GM12878 (cell line): ENCODE results near the gene YIF1B. TPM values are rescaled to one million over a fixed set of nuclear protein-coding genes. Genes with fewer than 3 reads are reported as not detected.

Experiments used
- ATAC-seq: fragments of 200-7000 bp; cut with Tn5 transposase; 3 replicates; pipeline ENCODE4 v1.9.1; 2020; ENCODE audit warnings: mild to moderate bottlenecking, moderate library complexity
- BruUV-seq: library from RNA; stranded (reverse); fragments of 400-500 nt; replicated peaks from 2 replicates; lab custom pipeline; 2021; lab: Mats Ljungman, UMichigan
- CTCF ChIA-PET: fragments of 300-600 bp; sonication (Branson Sonifier 250); formaldehyde crosslinking; extraction: SDS; loops from one replicate; lab custom pipeline; 2021; ENCODE audit warnings: inconsistent platforms; lab: Yijun Ruan, JAX
- POLR2A ChIA-PET: fragments of 350-600 bp; formaldehyde crosslinking; extraction: SDS; loops from one replicate; lab custom pipeline; 2021; ENCODE audit warnings: inconsistent platforms; lab: Charles Lee
- RAD21 ChIA-PET: fragments of 300-600 bp; sonication (Branson Sonifier 250); formaldehyde crosslinking; loops from one replicate; lab custom pipeline; 2023; ENCODE audit warnings: antibody characterized with exemption; ENCODE audit not compliant: unreplicated experiment; lab: Charles Lee
- SMC1A ChIA-PET: fragments of 300-600 bp; sonication (Branson Sonifier 250); formaldehyde crosslinking; loops from one replicate; lab custom pipeline; 2023; ENCODE audit not compliant: unreplicated experiment, uncharacterized antibody; lab: Charles Lee
- DNase-seq: peaks from one replicate; pipeline ENCODE4 v3.0.0-alpha.2; 2011; ENCODE audit warnings: low read depth, low spot score
- FAIRE-seq: peaks from 3 replicates; lab custom pipeline; 2011; peaks lifted over from hg19 to GRCh38; lab: Jason Lieb, UNC
- H2AFZ ChIP-seq: 2 replicates; pipeline ENCODE4 v1.6.0; 2011; ENCODE audit warnings: low read depth, low read length, control low read depth; ENCODE audit not compliant: control insufficient read depth
- H3K27ac ChIP-seq: 2 replicates; pipeline ENCODE4 v1.5.1; 2011; ENCODE audit warnings: control low read depth; ENCODE audit not compliant: control insufficient read depth, insufficient read depth
- H3K27me3 ChIP-seq, 2 experiments: replicated peaks in 1 of 2; 2 replicates each; pipeline versions ENCODE4 v1.6.0 to v1.6.1; 2011; ENCODE audit warnings: low read length in 1 of 2; ENCODE audit not compliant: control insufficient read depth in 2 of 2, insufficient read depth in 2 of 2
- H3K36me3 ChIP-seq, 2 experiments: 2 replicates each; pipeline ENCODE4 v1.5.1; 2011; ENCODE audit warnings: low read length in 1 of 2; ENCODE audit not compliant: control insufficient read depth in 2 of 2, insufficient read depth in 2 of 2
- H3K4me1 ChIP-seq: 2 replicates; pipeline ENCODE4 v1.6.1; 2011; ENCODE audit warnings: mild to moderate bottlenecking, low read length, moderate library complexity, mixed read lengths; ENCODE audit not compliant: control insufficient read depth, insufficient read depth
- H3K4me2 ChIP-seq: 2 replicates; pipeline ENCODE4 v1.6.0; 2011; ENCODE audit warnings: control low read depth; ENCODE audit not compliant: control insufficient read depth, insufficient read depth
- H3K4me3 ChIP-seq: fragments of 200-600 bp; sonication (generic); 2 replicates; pipeline ENCODE4 v1.5.1; 2016
- H3K79me2 ChIP-seq: 2 replicates; pipeline ENCODE4 v1.6.0; 2011; ENCODE audit warnings: low read length; ENCODE audit not compliant: control insufficient read depth, insufficient read depth
- H3K9ac ChIP-seq: 2 replicates; pipeline ENCODE4 v1.8.0; 2011; ENCODE audit warnings: low read length, control low read depth, mixed read lengths; ENCODE audit not compliant: control insufficient read depth, insufficient read depth
- H3K9me3 ChIP-seq: replicated peaks from 3 replicates; pipeline ENCODE4 v1.5.1; 2011; ENCODE audit warnings: mild to moderate bottlenecking, low read length; ENCODE audit not compliant: control insufficient read depth, insufficient read depth
- H4K20me1 ChIP-seq: 2 replicates; pipeline ENCODE4 v1.6.0; 2011; ENCODE audit not compliant: control insufficient read depth, insufficient read depth
- CEBPB ChIP-seq, 2 experiments: fragments of 150-350 bp in 1 of 2; IDR thresholded peaks; 2 replicates each; pipeline ENCODE4 v1.6.1; 2012 to 2014; ENCODE audit warnings: low read depth in 2 of 2, low read length in 2 of 2, borderline replicate concordance in 1 of 2, inconsistent platforms in 1 of 2
- CEBPZ ChIP-seq: fragments of 150-350 bp; IDR thresholded peaks from 2 replicates; pipeline ENCODE4 v1.6.1; 2016; ENCODE audit warnings: low read depth, low read length
- CREM ChIP-seq: IDR thresholded peaks from 2 replicates; pipeline ENCODE4 v1.6.1; 2014; ENCODE audit warnings: antibody characterized with exemption, low read depth
- EZH2 ChIP-seq: IDR thresholded peaks from 2 replicates; pipeline ENCODE4 v1.6.1; 2012; ENCODE audit warnings: low read depth, mild to moderate bottlenecking, control low read depth, inconsistent platforms, low read length, borderline replicate concordance; ENCODE audit not compliant: control insufficient read depth
- IKZF1 ChIP-seq: fragments of 450-650 bp; conservative IDR thresholded peaks from 2 replicates; pipeline ENCODE4 v1.6.1; 2017; ENCODE audit warnings: antibody characterized with exemption, mild to moderate bottlenecking
- JUND ChIP-seq: IDR thresholded peaks from 2 replicates; pipeline ENCODE4 v1.6.1; 2012; ENCODE audit warnings: low read depth, mild to moderate bottlenecking, low read length, improper control_type of control experiment, moderate library complexity
- MTA2 ChIP-seq: fragments of 450-650 bp; IDR thresholded peaks from 2 replicates; pipeline ENCODE4 v1.6.1; 2016; ENCODE audit warnings: low read depth, mild to moderate bottlenecking, moderate library complexity
- MYC ChIP-seq: IDR thresholded peaks from 2 replicates; pipeline ENCODE4 v1.6.1; 2011; ENCODE audit warnings: mild to moderate bottlenecking, low read length, moderate library complexity, inconsistent platforms; ENCODE audit not compliant: insufficient read depth, insufficient replicate concordance, insufficient read length, severe bottlenecking
- PAX5 ChIP-seq: IDR thresholded peaks from 2 replicates; pipeline ENCODE4 v1.6.1; 2011; ENCODE audit warnings: low read depth, low read length, borderline replicate concordance
- PBX3 ChIP-seq: IDR thresholded peaks from 2 replicates; pipeline ENCODE4 v1.6.1; 2011; ENCODE audit warnings: mild to moderate bottlenecking, low read depth, low read length, moderate library complexity; ENCODE audit not compliant: insufficient replicate concordance
- PML ChIP-seq: IDR thresholded peaks from 2 replicates; pipeline ENCODE4 v1.6.1; 2012; ENCODE audit warnings: low read length, inconsistent platforms
- RBBP5 ChIP-seq: fragments of 200-600 bp; sonication (generic); conservative IDR thresholded peaks from 2 replicates; pipeline ENCODE4 v1.6.1; 2016
- TARDBP ChIP-seq: IDR thresholded peaks from 2 replicates; pipeline ENCODE4 v1.6.1; 2016; ENCODE audit warnings: borderline replicate concordance
- USF2 ChIP-seq: IDR thresholded peaks from 2 replicates; pipeline ENCODE4 v1.6.1; 2011; ENCODE audit warnings: low read depth, low read length, improper control_type of control experiment, borderline replicate concordance
- YBX1 ChIP-seq: fragments of 450-650 bp; IDR thresholded peaks from 2 replicates; pipeline ENCODE4 v1.6.1; 2016; ENCODE audit warnings: antibody characterized with exemption
- ZBTB33 ChIP-seq: fragments of 450-650 bp; IDR thresholded peaks from 2 replicates; pipeline ENCODE4 v1.6.1; 2017; ENCODE audit warnings: mild to moderate bottlenecking
- ZNF207 ChIP-seq: fragments of 450-650 bp; IDR thresholded peaks from 2 replicates; pipeline ENCODE4 v1.6.1; 2014; ENCODE audit warnings: antibody characterized with exemption, mild to moderate bottlenecking, borderline replicate concordance
- ZNF274 ChIP-seq: IDR thresholded peaks from one replicate; pipeline ENCODE4 v1.8.0; 2011; ENCODE audit not compliant: insufficient read length, insufficient read depth
- WGBS: methylation state at CpG from one replicate; pipeline ENCODE4 v1.1.6; 2016; ENCODE audit warnings: low lambda C conversion rate; ENCODE audit not compliant: insufficient replicate concordance, insufficient coverage; ENCODE audit errors: missing lambda C conversion rate; 5-methylcytosine and 5-hydroxymethylcytosine counted together
- in situ Hi-C: fragments of 300-500 bp; cut with MboI; formaldehyde crosslinking; loops from 9 replicates; pipeline ENCODE4 v1.14.3; 2018; ENCODE audit warnings: mixed read lengths
- intact Hi-C: fragments of 100-400 bp; cut with micrococcal nuclease; formaldehyde crosslinking; loops from one replicate; pipeline ENCODE4 v1.14.2; 2022; ENCODE audit not compliant: unreplicated experiment
- polyA plus RNA-seq, 11 experiments: library from polyadenylated mRNA; depleted of rRNA in 4 of 11; unstranded in 6 of 11; stranded (reverse) in 5 of 11; fragments of >200 nt; fragmentation: Nextera tagmentation in 4 of 11; fragmentation: Illumina TruSeq in 1 of 11; extraction: Ambion mirVana in 4 of 11; extraction: Trizol in 1 of 11; gene quantifications; 1 replicate in 1 of 11; 2 replicates in 10 of 11; pipeline versions ENCODE4 v1.2.1 to v1.2.3, GENCODE V29; 2011 to 2016; ENCODE audit warnings: inconsistent platforms in 2 of 11, missing spikeins in 2 of 11, low read depth in 1 of 11
- total RNA-seq, 4 experiments: library from RNA; depleted of rRNA in 3 of 4; stranded (reverse); fragments of >200 nt in 3 of 4; fragmentation: Illumina TruSeq in 1 of 4; extraction: Trizol in 1 of 4; gene quantifications; 2 replicates each; pipeline versions ENCODE4 v1.2.1 to v1.2.3, GENCODE V29; 2013 to 2021

YIF1B gene
- total and polyA plus RNA-seq, 10 of the 15 experiments (the other 5 are each of a cell fraction or from before 2014, with no cell fraction given): 1.3 to 106 (median 53.5) TPM

- intact Hi-C loops: no loop called here
- H4K20me1 ChIP-seq: no peaks in the 10 kb centered on the region
- H3K9ac ChIP-seq: no peak overlapping the region
- no peaks in the 10 kb centered on the region for H3K79me2 ChIP-seq
- H3K36me3 ChIP-seq: no peaks in the 10 kb centered on the region
- ChIA-PET RAD21 (interaction anchor here (0.9 to 1.2 kb wide), 3 partner anchors 14 to 382 kb away, joined by 3 read pairs; no protein-coding TSS in a partner anchor), POLR2A (no interaction called here), SMC1A (interaction anchor here (1.3 kb wide), 1 partner anchor 185 kb away, joined by 3 read pairs; no protein-coding TSS in a partner anchor), CTCF (interaction anchor here (1.3 to 2.0 kb wide), 2 partner anchors 40 to 50 kb away, joined by 4 to 7 read pairs; no protein-coding TSS in a partner anchor)
- H3K4me1 ChIP-seq: peaks cover 8% of the 10 kb centered on the region
- no peak overlapping the region for H3K4me3 ChIP-seq
- DNase-seq: peak; percentile 9
- H3K27ac ChIP-seq: no peak overlapping the region
- H3K27me3 ChIP-seq: no peaks in the 10 kb centered on the region
- no peaks in the 10 kb centered on the region for H3K9me3 ChIP-seq
- peak overlapping the region; percentile 16; the same call in 1 of the 2 replicates for H2AFZ ChIP-seq
- WGBS: 4% methylated on average over 7 of the region's 7 CpGs
- peak; percentile 89 for ATAC-seq
- in situ Hi-C loops: no loop called here
- FAIRE-seq: no peak
- BruUV-seq: no TSS peak
- H3K4me2 ChIP-seq: peak overlapping the region; percentile 57
- TF ChIP-seq MTA2: 0 out of 2 replicates have a peak, but pooled peaks have one; percentile 23
- TF ChIP-seq JUND: no peak
- no peak for TF ChIP-seq MYC
- no peak for TF ChIP-seq CEBPZ
- TF ChIP-seq RBBP5: no peak
- no peak for TF ChIP-seq CREM
- TF ChIP-seq PML: no peak
- no peak for TF ChIP-seq ZBTB33
- no peak for TF ChIP-seq YBX1
- TF ChIP-seq USF2: no peak
- TF ChIP-seq PBX3: no peak
- no peak for TF ChIP-seq ZNF207
- TF ChIP-seq TARDBP: no peak
- TF ChIP-seq EZH2: no peak
- TF ChIP-seq IKZF1: peak; percentile 69; the same call in 1 of the 2 replicates
- peak; percentile 74 for TF ChIP-seq PAX5
- no peak for TF ChIP-seq CEBPB (IDR thresholded peaks at IDR 0.05; ENCODE audit: borderline replicate concordance in 1 of 2, low read depth in 2 of 2, low read length in 2 of 2)
- no peak for TF ChIP-seq ZNF274
Measured at GRCh38 chr19:38284422-38284821, 31.3 kb downstream of the YIF1B start.
